TTC549 (cell line): Measurements from ENCODE around the gene SHKBP1.
"Not testable (repeated sequence)": the region's sequence is repeated elsewhere in the genome, so short reads cannot be mapped to it uniquely, and the experiment has no call there.

Experiments
- FAIRE-seq: peaks from 2 replicates; lab custom pipeline; 2012; peaks lifted over from hg19 to GRCh38; lab: Jason Lieb, UNC

SHKBP1 gene

GRCh38 chr19:40617961-40618360 lies 41.3 kb downstream of the SHKBP1 start:
- FAIRE-seq = no peak

GRCh38 chr19:40619333-40620160 lies 42.9 kb downstream of the SHKBP1 start:
- no peak for FAIRE-seq

GRCh38 chr19:40620161-40620485 lies 43.5 kb downstream of the SHKBP1 start:
- FAIRE-seq = no peak

GRCh38 chr19:40621283-40621682 lies 44.6 kb downstream of the SHKBP1 start:
- no peak for FAIRE-seq

- FAIRE-seq = no peak
Observed at GRCh38 chr19:40621966-40622772, 45.5 kb downstream of the SHKBP1 start.

GRCh38 chr19:40622773-40623075 lies 46.1 kb downstream of the SHKBP1 start:
- FAIRE-seq = no peak

- FAIRE-seq = no peak
Observed at GRCh38 chr19:40623403-40624251, 47.0 kb downstream of the SHKBP1 start.

GRCh38 chr19:40624369-40625153 lies 47.9 kb downstream of the SHKBP1 start:
- not testable (repeated sequence) for FAIRE-seq

GRCh38 chr19:40625406-40626120 lies 48.9 kb downstream of the SHKBP1 start:
- FAIRE-seq = no peak

- FAIRE-seq = no peak
Observed at GRCh38 chr19:40626918-40627317, 50.2 kb downstream of the SHKBP1 start.

GRCh38 chr19:40627486-40628279 lies 51.0 kb downstream of the SHKBP1 start:
- FAIRE-seq = no peak

- no peak for FAIRE-seq
Observed at GRCh38 chr19:40629346-40629745, 52.7 kb downstream of the SHKBP1 start.

GRCh38 chr19:40630571-40631160 lies 54.0 kb downstream of the SHKBP1 start:
- FAIRE-seq = no peak

- FAIRE-seq = no peak
Observed at GRCh38 chr19:40632311-40633036, 55.8 kb downstream of the SHKBP1 start.

GRCh38 chr19:40633207-40633606 lies 56.5 kb downstream of the SHKBP1 start:
- FAIRE-seq = no peak

GRCh38 chr19:40638327-40638726 lies 61.7 kb downstream of the SHKBP1 start:
- FAIRE-seq = no peak

GRCh38 chr19:40639638-40639982 lies 62.9 kb downstream of the SHKBP1 start:
- FAIRE-seq = no peak

- no peak for FAIRE-seq
Observed at GRCh38 chr19:40640744-40641143, 64.1 kb downstream of the SHKBP1 start.
